Inflammatory macrophage (primary cell): Measurements from ENCODE around the gene TMCC2.

Experiments
- DNase-seq, 2 donors: peaks; one replicate each; pipeline ENCODE4 v3.0.0-alpha.2; 2020 to 2022

The TMCC2 gene

GRCh38 chr1:205261946-205262691 lies 34.4 kb downstream of the TMCC2 start:
- no peak for DNase-seq

GRCh38 chr1:205262731-205263171 lies 35.0 kb downstream of the TMCC2 start:
- DNase-seq = peak in 1 of 2 donors; percentile 24

- no peak for DNase-seq
These were observed 35.9 kb downstream of the TMCC2 start for GRCh38 chr1:205263580-205264190.

- DNase-seq = no peak
These were observed 39.0 kb downstream of the TMCC2 start for GRCh38 chr1:205266611-205267305.

- no peak for DNase-seq
These were observed 39.7 kb downstream of the TMCC2 start for GRCh38 chr1:205267306-205267902.

GRCh38 chr1:205268846-205269680 lies 41.3 kb downstream of the TMCC2 start:
- DNase-seq = no peak

- no peak for DNase-seq
These were observed 42.0 kb downstream of the TMCC2 start for GRCh38 chr1:205269711-205270110.

- DNase-seq = no peak
These were observed 42.5 kb downstream of the TMCC2 start for GRCh38 chr1:205270271-205270670.

GRCh38 chr1:205270764-205271163 lies 43.0 kb downstream of the TMCC2 start:
- DNase-seq = no peak

GRCh38 chr1:205271277-205271676 lies 43.5 kb downstream of the TMCC2 start:
- DNase-seq = no peak

GRCh38 chr1:205271745-205272144 lies 44.0 kb downstream of the TMCC2 start:
- no peak for DNase-seq

- no peak for DNase-seq
These were observed 44.8 kb downstream of the TMCC2 start for GRCh38 chr1:205272536-205272935.

GRCh38 chr1:205273551-205273982 lies 45.8 kb downstream of the TMCC2 start:
- peak; percentile 77 to 86 for DNase-seq

GRCh38 chr1:205274041-205274691 lies 46.4 kb downstream of the TMCC2 start:
- DNase-seq = peak; percentile 8 to 52

GRCh38 chr1:205275133-205275532 lies 47.4 kb downstream of the TMCC2 start:
- DNase-seq = no peak

- no peak for DNase-seq
These were observed 48.4 kb downstream of the TMCC2 start for GRCh38 chr1:205275916-205276688.

- DNase-seq = no peak
These were observed 48.9 kb downstream of the TMCC2 start for GRCh38 chr1:205276689-205277065.

- DNase-seq = no peak
These were observed 52.2 kb downstream of the TMCC2 start for GRCh38 chr1:205279986-205280385.

- DNase-seq = peak in 1 of 2 donors; percentile 28
These were observed 53.1 kb downstream of the TMCC2 start for GRCh38 chr1:205280666-205281395.
